HG03521 (cell line): Measurements from ENCODE around the gene DCTD.

ENCODE experiments used
- ATAC-seq: cut with Tn5 transposase; IDR thresholded peaks from one replicate; pipeline ENCODE4 v1.9.1; 2021; ENCODE audit warnings: mild to moderate bottlenecking, moderate library complexity; ENCODE audit not compliant: unreplicated experiment

DCTD gene

DNA sequence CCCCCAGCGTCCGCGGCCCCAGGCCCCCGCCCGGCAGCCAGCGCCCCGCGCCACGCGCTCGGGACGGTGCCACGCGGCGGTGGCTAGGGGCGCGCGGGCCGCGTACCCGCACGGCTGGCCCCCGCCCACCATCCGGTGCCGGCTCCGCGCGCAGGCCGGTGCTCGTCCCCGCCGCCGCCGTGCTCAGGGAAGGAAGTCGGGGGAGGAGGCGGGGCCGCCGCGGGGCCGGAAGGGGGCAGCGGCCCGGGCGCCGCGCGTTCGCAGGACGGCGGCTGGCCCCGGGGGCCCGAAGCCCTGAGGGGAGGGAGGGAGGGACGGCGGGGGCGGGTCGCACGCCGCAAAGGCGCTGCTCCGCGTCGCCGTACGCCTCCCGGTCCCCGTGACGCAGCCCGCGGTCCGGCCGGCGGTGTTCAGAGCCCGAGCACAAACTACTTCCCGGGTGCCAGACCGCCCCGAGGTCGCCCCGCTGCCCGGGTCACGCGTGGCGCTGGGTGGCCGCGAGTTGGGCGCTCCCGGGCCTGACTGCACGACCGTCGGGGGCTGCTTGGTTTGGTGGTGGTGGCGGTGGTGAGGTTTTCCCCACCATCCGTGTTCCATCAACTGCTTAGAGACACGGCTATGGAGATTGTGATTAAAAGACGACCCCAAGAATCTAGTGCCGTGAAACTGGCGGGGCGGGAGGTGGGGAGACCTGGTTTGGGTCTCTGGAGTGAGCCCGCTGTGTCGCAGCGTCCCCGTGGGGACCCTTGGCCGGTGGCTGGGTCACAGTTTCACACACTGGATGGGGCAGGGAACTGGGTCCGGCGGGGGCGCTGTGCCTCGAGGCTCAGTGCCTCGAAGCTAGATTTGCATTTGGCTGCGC, at the start of gene DCTD:
Gene DCTD, minus strand, starts transcription at position 205 of the 862 bp plus-strand sequence. CDS start 1,818 bp downstream, outside the sequence.
- peak; percentile 81 for ATAC-seq

DNA sequence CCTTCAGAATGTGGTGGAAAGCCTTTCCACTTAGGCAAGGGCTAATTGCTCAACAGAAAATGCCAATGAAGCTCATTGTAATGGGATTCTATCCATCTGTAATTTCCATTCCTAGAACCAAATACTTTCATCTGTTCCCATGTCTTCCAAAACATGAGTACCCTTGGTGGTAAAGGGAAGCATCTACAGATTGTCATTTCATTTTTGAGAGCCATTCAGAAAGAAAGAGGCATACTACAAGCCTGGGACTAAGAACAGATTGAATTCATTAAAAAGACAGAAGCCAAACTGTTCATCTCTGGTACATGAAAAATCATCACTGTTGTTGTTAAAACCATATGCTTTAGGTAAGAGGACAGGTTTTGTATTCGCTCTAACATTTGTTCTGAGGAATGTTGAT, 43.6 kb upstream of the DCTD start:
- ATAC-seq: no peak

DNA sequence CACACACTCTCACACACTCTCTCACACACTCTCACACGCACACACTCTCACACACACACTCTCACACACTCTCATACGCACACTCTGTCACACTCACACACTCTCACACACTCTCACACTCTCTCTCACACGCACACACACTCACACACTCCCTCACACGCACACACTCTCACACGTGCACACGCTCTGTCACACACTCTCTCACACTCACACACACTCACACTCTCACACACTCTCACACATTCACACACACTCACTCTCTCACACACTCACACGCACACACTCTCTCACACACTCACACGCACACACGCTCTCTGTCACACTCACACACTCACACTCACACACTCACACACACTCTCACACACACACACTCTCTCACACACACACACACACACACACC, 43.0 kb upstream of the DCTD start:
- no peak for ATAC-seq

DNA sequence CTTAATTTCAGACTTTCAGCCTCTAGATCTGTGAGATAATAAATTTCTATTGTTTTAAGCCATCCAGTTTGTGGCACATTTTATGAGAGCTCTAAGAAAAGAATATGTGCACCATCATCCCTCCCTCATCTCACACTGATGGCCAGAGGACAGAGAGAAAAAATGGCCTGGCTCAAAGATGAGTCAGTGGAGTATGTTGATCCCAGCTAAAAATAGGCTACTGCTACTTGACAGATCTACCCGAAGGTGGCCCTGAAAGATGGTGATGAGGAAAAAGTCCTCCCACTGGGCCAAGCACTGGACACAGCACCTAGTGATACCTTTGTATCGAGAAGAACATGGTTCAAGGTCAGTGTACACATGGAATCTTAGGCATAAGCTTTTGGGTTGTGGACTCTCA, 38.2 kb upstream of the DCTD start:
- no peak for ATAC-seq

DNA sequence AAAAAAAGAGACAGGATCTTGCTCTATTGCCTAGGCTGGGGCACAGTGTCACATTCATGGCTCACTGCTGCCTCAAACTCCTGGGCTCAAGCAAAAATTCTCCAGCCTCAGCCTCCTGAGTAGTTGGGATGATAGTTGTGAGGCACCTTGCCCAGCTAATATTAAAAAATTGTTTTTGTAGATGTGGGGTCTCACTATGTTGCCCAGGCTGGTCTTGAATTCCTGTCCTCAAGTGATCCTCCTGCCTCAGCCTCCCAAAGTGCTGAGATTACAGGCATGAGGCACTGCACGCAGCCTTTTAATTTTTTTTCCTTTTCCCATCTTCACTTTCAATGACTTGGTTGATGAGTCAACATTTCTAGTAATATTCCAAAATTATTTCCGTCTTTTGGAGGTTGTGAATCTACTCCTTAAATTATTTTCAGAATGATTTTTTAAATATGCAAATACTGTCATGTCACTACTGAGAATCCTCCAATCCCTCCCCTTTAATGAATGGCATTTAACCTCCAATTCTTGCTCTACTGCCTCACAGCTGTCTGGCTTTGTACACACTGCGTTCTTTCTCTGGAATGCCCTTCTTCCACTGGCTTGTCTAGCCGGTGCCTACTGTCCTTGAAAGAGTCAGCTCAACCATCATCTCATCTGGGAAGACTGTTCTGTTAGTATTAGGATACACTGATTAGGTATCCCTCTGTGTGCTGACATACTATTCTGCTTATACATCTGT, 27.5 kb upstream of the DCTD start:
- ATAC-seq: no peak

DNA sequence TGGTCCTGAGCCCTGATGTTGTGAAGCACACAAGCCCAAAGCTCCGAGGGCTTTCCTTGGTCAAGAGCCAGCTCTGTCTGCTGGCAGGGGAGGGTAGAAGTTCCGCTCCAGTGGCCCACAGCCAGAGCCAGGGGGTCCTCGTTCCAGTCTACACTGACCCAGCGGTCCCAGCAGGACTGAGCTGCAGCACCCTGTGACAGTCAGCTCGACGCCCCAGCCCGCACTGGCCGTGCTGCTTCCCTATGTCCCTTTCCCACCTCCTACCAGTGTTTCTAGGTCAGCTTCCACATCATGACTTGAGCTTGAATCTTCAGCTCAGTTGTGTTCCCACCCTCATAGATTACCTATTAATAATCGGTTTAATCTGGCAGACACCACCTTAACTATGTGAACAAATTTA, 22.5 kb upstream of the DCTD start:
- no peak for ATAC-seq

DNA sequence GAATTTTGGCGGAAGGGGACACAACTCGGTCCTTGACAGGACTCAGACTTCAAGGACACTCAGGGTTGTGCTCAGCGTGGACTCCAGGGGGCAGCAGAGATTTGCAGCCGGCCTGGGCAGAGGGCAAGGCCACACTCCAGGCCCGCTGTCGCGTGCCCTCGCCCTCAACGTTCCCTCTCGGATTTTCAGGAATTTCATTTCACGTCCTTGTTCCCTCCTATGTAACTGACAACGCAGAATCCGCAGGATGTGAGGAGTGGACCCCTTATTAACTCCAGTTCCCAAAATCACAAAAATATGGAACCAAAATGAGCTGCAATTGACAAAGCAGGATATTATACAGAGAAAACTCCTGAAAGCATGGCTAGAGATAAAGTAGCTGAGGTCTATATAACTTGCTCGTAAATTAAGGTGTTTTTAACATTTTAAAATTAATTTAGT, 21.0 kb upstream of the DCTD start:
- ATAC-seq: peak; percentile 94

DNA sequence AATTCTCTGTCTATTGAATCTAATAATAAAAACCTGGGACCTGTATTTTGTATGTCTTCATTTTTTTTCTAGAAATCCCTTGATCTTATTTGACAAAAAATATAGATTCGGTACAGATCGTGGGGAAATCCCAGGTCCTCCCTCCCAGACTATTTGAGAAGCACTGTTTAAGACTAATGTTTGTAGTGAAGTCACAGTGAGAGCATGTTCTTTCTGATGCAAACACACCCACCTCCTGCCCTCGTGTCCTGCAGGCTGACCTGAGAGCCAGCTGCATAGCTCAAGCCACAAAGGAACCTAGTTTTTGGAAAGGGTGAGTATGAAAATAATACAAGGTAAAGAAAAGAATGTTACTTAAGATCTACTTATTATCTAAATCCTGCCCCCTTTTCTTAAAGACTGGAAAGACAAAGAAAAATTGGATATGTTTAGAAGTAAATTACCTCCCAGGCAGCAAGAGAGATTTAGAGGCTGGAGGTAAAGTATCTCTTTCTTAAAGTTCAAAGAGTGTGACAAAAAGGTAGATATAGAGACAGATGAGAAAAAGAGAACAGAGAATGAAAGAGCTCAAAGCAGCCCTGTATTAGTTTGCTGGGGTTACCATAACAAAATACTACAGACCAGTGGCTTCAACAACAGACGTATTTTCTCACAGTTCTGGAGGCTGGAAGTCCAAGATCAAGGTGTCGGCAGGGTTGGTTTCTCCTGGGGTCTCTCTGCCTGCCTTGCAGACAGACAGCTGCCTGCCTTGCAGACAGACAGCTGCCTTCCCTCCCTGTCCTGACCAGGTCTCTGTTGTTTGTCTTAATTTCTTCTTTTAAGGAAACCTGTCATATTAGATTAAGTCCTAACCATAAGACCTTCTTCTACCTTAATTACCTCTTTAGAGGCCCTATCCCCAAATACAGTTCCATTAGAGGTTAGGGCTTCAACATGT, 20.4 kb upstream of the DCTD start:
- ATAC-seq: peak; percentile 45

DNA sequence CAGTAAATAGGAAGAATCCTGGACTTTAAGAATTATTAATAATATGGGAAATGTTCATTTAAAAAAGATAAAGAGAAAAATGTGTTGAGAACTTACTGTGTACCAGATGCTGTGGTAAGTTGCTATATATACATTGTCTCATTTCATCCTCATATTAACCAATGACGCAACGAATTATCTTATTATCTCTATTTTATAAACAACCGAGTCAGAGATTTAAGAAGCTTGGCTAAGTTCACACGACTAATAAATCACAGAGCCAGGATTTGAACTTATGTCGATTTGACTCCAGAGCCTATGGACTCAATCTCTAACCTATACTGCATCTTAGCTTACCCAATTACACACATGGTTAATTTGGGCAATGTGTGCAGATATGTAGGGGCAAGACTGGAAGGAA, 15.5 kb upstream of the DCTD start:
- ATAC-seq: no peak

DNA sequence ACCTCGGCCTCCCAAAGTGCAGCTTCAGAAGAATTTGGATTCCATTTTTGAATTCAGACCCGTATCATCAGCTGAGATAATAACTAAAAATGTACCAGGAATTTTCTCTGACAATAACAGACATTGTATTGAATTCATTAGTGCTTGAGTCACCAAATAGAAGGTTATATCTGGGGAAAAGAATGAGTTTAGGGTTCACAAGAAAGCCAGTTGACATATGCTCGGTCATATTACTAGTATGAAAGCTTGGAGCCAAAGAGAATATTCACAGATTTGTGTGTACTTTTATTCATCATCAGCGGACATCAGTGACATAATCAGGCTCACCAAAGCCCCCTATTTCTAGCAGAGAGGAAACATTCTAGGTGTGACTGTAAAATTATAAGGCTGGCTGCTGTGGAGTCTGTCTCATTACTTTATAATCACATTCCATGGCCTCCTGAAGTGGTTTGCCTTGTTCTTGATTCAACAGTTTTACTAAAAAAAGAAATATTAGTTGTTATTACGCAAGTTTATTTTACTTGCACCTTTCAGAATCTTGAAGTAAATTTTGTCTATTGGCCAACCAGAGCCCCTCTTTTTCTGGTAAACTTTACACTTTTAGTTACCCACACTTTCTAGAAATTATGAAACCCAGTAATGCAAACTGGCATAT, 14.6 kb upstream of the DCTD start:
- no peak for ATAC-seq

DNA sequence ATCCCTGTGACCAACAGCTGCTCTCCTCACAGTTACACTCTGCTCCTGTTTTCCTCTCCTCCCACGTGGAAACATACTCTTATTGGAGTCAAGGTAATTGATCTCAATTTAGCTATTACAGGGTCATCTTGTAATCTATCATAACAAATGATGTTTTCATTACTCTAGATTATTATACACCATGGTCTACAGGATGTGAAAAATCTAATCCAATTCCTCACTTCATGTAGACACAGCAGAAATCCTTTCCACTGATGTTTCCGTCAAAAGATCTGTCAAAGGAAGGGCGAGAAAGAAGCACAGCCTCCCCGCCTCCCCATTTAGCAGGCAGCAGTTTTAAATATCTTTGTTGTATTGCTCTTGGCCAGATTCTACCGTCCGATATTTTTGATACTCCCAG, 13.7 kb upstream of the DCTD start:
- no peak for ATAC-seq

DNA sequence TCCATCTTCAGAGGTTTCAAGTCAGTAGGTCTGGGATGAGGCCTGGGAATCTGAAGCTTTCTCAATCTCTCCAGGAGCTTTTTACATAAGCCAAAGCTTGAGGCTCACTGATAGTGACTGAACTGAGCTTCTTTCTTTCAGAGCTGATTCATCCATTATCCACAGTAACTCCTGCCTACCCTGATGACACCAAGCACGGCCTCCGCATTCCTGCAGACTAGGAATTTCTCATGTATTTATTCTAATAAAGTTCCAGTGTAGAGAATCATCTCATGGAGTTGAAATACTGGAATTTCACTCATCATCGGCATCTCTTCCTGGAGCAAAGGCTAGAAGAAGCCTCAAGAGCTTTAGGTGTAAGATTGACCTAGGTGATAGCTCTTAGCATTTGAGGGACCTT, 12.1 kb upstream of the DCTD start:
- no peak for ATAC-seq

DNA sequence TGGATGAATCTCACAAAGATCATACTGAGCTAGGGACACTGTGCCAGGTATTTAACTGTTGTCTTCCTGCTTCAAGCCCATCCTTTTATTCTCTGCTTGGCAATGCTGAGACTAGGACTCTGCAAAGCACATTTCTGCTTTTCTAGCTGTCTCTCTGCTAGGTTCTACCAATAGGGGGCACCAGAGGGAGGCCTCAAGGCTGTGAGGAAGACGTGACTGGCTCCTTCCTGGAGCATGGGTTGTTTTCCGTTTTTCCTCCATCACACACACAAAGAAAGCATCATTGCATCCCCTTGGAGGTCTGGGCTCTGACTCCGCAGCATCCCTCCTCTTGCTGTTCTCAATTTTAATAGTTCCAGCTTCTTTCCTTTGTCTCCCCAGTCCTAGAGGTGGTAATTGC, 10.9 kb upstream of the DCTD start:
- ATAC-seq: no peak

DNA sequence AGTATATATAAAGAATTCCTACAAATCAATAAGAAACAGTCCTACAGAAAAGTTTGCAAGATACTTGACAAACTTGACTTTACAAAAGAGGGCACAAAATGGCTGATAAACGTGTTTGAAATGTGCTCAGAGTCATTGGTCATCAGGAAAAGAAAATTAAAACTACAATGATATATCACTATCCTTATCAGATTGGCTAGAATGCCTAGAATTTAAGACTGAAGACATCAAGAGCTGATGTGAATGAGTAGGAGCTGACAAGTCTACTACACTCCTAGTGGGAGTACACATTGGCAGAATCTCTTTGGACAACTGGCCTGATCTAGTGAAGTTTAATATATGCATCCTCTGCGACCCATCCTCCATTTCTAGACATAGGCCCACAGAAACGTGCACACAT, 10.3 kb upstream of the DCTD start:
- ATAC-seq: no peak

DNA sequence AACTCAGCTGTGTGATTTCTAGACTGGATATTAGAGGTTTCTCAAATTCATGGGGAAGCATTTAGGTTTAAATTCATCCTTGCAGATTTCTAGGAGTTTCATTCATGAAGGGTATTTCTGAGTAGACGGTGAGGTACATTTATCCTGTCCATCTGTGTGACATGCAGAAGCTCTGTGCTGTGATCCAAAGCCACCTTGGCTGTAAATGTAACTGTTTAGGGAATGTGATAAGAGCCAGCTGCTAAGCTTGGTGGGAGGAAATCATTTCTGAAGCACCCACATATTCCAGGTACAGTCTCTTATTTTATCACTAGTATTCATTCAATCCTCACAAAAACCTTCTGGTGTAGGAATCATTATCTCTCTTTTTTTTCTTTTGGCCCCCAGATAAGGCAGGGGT, 8.7 kb upstream of the DCTD start:
- ATAC-seq: no peak

DNA sequence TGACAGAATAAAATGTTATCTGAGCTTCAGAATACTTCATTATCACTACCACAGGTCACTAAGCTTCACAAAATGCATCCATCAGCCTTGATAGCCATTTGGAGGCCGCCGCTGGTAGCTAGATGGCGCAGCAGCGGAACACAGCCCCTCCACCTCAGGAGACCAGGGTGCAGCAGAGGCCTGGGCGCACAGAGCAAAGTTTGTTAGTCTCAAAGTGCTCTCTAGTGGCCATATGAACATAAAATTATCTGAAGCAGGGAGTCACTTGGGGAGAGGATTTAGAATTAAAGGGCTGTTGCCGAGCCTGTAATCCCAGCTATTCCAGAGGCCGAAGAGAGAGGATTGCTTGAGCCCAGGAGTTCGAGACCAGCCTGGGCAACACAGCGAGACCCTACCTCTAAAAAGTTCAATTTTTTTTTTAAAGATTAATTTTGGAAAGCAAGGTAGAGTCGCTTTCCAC, 8.1 kb upstream of the DCTD start:
- ATAC-seq: peak; percentile 99

DNA sequence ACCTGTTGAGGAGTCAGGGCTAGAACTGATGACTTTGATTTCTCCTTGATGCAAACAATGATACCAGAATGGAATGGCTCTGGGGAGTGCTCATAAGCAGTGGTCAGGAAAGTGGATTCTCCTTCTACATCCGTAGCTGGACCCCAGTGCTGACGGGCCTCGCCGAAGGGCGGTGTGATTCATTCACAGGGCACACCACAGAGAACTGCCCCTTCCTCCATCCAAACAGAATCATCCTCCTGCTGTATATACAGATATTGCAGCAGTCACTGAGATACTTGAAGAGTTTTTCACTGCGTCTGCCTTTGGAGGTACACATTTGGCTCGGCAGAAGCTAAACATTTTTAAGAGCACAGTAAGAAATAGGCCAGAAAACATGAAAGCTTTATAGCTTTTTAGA, 7.3 kb upstream of the DCTD start:
- ATAC-seq: no peak

DNA sequence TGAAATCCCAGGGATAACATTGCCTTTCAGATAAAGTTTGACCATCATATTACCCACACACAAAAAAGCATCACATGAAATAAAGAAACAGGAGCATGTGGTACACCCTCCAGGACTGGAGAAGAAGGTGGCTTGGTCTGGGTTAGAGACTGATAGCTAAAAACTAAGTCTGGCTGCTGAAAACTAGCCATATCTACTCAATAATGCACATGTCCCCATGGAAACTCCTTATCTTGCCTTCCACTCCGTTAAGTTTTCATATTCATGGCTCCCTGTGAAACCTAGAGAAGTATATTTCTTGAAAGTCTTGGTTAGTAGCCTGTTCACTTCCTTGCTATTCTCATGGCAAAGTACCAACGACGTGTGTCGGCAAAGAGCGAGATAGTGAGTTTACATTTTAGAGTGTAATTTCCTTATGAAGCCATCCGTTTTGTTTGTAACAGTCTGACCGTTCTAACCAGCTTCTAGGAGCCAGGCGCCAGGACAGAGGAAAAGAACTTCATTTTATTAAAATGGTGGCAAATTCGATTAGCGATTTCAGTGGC, 6.7 kb upstream of the DCTD start:
- ATAC-seq: no peak

DNA sequence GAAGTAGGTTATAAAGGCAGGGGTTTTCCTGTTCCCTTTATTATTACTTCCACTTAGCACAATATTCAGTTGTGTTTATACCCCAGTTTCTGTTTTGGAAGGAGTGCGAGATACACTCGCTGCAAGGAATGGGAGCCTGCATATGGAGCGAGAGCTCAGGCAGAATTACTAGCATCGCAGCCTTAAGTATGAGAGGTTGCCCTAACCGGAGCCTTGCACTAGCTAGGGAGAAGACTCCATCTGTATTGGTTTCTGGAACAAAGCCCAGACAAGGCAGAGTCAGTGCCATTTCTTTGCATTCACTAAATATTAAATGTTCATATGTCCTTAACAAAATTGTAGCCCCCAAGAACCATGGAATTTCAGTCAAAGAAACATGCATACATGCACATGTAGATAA, 6.2 kb upstream of the DCTD start:
- ATAC-seq: no peak
